ENCODE measurements around the gene TOGARAM2.

Gene TOGARAM2

DNA sequence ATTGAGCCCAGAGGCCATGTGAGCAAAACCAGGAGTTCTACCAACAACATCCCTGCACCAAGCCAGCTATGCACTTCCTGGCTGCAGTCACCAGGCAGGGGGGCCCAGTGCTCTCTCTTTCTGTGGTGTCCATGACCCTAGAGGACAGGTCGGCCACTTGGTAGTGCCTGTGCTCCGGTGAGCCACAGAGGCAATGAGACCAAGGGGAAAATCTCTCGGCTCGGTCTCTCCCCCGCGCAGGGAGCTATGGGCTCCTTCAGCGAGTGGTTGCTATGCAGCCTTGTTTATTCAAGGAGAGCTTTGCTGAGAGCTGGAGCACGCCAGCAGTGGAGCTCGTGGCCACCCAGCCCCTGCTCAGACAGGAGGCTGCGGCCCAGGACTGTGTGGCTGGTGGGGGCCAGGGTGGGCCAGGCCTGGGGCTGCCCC lies at the start of gene TOGARAM2:
TOGARAM2 (plus strand) TSS at position 283 of the 426 bp plus-strand sequence. CDS start 13,537 bp downstream, outside the sequence.
- TF ChIP-seq, protein P1, sequence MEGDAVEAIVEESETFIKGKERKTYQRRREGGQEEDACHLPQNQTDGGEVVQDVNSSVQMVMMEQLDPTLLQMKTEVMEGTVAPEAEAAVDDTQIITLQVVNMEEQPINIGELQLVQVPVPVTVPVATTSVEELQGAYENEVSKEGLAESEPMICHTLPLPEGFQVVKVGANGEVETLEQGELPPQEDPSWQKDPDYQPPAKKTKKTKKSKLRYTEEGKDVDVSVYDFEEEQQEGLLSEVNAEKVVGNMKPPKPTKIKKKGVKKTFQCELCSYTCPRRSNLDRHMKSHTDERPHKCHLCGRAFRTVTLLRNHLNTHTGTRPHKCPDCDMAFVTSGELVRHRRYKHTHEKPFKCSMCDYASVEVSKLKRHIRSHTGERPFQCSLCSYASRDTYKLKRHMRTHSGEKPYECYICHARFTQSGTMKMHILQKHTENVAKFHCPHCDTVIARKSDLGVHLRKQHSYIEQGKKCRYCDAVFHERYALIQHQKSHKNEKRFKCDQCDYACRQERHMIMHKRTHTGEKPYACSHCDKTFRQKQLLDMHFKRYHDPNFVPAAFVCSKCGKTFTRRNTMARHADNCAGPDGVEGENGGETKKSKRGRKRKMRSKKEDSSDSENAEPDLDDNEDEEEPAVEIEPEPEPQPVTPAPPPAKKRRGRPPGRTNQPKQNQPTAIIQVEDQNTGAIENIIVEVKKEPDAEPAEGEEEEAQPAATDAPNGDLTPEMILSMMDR (IDR thresholded peaks at IDR 0.05; ENCODE audit: borderline replicate concordance, insufficient read depth, low read depth, low read length): no peak
- no peak within 1 kb of the TSS for H3K4me3 ChIP-seq (ENCODE audit: low read depth, low read length)

DNA sequence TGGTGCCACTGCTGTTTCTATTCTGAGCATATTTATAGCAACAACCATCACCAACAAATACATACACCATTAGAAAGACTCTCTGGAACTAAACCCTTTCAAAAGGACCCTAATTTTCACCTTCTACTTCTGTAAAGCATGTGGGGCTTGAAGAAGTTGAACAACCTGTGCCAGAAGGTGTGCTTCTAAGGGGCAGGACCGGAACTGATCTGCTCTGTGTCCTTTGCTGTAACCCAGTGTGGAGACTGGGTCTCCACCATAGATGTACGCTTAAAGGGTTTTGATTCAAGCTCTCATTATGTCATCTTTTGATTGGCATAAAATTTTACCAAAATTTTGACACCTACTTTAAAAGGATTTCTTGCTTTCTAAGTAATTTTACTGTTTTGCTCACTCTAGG lies 46.3 kb upstream of the TOGARAM2 start:
- TF ChIP-seq, protein P1 (IDR thresholded peaks at IDR 0.05; ENCODE audit: borderline replicate concordance, insufficient read depth, low read depth, low read length): no peak
- H3K4me3 ChIP-seq (ENCODE audit: low read depth, low read length): no peak overlapping the region

DNA sequence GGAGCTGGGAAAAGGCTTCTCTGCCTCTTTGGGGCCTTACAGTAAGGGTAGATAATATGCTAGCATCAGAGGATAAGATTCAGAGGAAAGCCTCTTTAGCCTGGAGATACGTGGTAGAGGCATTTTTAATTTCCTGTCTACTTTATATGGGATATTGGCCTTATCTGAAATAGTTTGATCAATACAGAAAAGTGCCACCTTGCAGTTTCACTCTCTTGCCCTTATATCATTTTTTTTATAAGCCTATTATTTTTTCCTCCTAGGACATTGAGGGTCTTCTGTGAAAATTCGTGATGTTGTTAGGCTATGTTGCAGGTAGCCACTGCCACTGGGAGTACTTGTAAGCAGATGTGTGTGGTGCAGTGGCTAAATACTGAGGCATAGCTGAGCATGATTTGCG lies 40.1 kb upstream of the TOGARAM2 start:
- H3K4me3 ChIP-seq (ENCODE audit: low read depth, low read length): no peak overlapping the region
- TF ChIP-seq, protein P1 (IDR thresholded peaks at IDR 0.05; ENCODE audit: borderline replicate concordance, insufficient read depth, low read depth, low read length): no peak

DNA sequence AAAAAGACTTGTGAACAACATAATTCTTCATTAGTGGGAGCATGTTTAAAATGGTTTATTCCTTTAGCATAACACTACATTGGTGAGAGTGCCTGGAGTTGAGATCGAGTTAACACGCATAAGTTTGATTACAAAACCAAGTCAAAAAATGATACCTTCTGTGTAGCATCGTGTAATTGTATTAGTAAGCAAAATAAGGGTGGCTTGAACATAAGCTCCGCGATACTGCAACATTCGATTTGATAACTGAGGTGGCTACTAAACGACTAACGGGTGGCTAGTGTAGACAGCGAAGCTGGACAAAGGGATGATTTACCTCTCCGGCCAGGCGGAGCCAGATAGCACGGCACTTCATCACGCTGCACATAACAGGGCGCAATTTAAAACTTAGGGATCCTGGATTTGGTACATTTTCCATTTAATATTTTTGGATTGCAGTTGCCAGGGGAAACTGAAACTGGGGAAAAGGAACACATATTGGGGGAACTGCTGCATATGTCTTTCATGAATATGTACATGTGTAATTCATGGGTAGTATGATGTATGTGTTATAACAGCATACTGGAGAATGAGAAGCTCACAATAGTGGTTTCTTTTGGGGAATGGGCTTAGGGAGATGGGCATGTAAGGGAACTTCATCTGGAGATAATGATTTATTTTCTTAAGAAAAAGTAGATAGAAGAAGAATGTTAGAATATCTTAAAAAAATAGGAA lies 36.4 kb upstream of the TOGARAM2 start:
- TF ChIP-seq, protein P1 (IDR thresholded peaks at IDR 0.05; ENCODE audit: borderline replicate concordance, insufficient read depth, low read depth, low read length): no peak
- H3K4me3 ChIP-seq (ENCODE audit: low read depth, low read length): no peak overlapping the region

DNA sequence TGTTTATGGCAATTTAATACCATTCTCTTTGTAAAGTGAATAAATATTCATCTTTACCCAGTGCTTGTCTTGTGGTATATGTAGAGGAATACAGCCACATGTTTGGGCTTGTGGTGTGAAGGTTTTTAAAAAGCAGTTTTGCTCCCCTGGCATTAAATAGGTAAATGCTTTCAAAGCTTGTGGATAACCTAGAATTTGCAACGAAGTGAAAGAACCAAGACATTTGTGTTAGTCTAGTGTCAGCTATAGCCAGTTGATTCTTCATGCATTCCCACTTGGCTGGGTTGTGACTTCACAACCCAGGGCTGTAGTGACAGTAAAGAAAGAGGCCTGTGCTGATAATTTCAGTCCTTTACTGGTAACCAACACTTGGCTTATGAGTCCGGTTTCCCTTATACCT lies 32.9 kb upstream of the TOGARAM2 start:
- no peak overlapping the region for H3K4me3 ChIP-seq (ENCODE audit: low read depth, low read length)
- TF ChIP-seq, protein P1 (IDR thresholded peaks at IDR 0.05; ENCODE audit: borderline replicate concordance, insufficient read depth, low read depth, low read length): no peak

DNA sequence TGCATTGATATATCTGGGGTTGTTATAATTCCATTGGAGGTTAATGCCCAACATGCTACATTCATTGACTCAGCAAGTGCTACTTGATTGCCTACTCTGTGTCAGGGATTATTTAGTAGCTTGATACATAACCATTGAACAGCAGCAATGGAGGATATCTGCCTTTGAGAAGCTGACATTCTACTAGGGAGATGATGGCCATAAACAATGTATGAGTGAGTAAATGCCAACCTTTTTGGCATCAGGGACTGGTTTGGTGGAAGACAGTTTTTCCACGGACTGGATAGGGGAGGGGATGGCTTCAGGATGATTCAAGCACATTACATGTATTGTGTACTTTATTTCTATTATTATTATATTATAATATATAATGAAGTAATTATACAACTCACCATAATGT lies 31.9 kb upstream of the TOGARAM2 start:
- no peak overlapping the region for H3K4me3 ChIP-seq (ENCODE audit: low read depth, low read length)
- TF ChIP-seq, protein P1 (IDR thresholded peaks at IDR 0.05; ENCODE audit: borderline replicate concordance, insufficient read depth, low read depth, low read length): no peak

DNA sequence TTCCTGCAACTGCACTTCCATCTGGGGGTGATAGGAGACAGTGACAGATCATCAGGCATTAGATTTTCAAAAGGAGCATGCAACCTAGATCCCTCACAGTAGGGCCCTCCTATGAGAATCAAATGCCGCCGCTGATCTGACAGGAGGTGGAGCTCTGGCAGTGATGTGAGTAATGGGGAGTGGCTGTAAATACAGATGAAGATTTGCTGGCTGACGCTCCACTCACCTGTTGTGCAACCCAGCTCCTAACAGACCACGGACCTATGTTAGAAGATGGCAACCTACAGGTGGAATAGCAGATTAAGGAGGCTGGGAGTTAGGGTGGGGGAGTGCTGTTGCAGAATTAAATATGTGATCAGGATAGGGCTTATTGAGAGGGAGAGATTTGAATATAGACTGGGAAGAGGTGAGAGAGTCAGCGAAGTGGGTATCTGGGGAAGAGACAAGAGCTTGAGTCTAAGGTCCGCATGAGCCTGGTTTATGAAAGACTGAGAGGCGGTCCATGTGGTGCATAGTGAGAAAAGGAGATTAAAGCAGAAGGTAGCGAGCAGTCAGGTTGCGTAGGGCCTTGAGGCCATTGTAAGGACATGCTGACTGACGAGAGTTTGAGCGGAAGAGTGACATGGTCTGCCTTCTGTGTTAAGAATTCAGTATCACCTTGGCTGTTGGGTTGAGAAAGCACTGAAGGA lies 31.3 kb upstream of the TOGARAM2 start:
- no peak overlapping the region for H3K4me3 ChIP-seq (ENCODE audit: low read depth, low read length)
- TF ChIP-seq, protein P1 (IDR thresholded peaks at IDR 0.05; ENCODE audit: borderline replicate concordance, insufficient read depth, low read depth, low read length): no peak

Measured in GM12875 (cell line).